GM18499 (cell line): ENCODE results near the gene LRP2BP.

Experiments
- ATAC-seq: cut with Tn5 transposase; IDR thresholded peaks from one replicate; pipeline ENCODE4 v1.9.1; 2021; ENCODE audit warnings: moderate number of reproducible peaks; ENCODE audit not compliant: insufficient read depth, unreplicated experiment

Gene LRP2BP

GRCh38 chr4:185395238-185395955 is at the start of gene LRP2BP:
LRP2BP (minus strand) TSS chr4:185395924; CDS start chr4:185378186, 17,738 bp downstream.
- no peak for ATAC-seq

- ATAC-seq = no peak
Measured at GRCh38 chr4:185445209-185445608, 49.5 kb upstream of the LRP2BP start.

GRCh38 chr4:185441479-185441878 is 45.8 kb upstream of the LRP2BP start:
- no peak for ATAC-seq

- ATAC-seq = peak; percentile 73
Measured at GRCh38 chr4:185437809-185438208, 42.1 kb upstream of the LRP2BP start.

GRCh38 chr4:185435466-185435865 is 39.7 kb upstream of the LRP2BP start:
- ATAC-seq = no peak

- ATAC-seq = no peak
Measured at GRCh38 chr4:185429660-185430059, 33.9 kb upstream of the LRP2BP start.

GRCh38 chr4:185426960-185427688 is 31.4 kb upstream of the LRP2BP start:
- no peak for ATAC-seq

- ATAC-seq = peak; percentile 90
Measured at GRCh38 chr4:185425647-185426352, 30.1 kb upstream of the LRP2BP start, which contains the start of gene UFSP2. UFSP2 (minus strand) TSS chr4:185425964; CDS start chr4:185425868, 96 bp downstream.

GRCh38 chr4:185424905-185425646 is 29.4 kb upstream of the LRP2BP start:
- ATAC-seq = peak; percentile 3

- ATAC-seq = no peak
Measured at GRCh38 chr4:185421366-185422124, 25.8 kb upstream of the LRP2BP start.

GRCh38 chr4:185416955-185417354 is 21.2 kb upstream of the LRP2BP start:
- no peak for ATAC-seq

- ATAC-seq = no peak
Measured at GRCh38 chr4:185412412-185412811, 16.7 kb upstream of the LRP2BP start.

- no peak for ATAC-seq
Measured at GRCh38 chr4:185411849-185412248, 16.1 kb upstream of the LRP2BP start.

- no peak for ATAC-seq
Measured at GRCh38 chr4:185408432-185408831, 12.7 kb upstream of the LRP2BP start.

GRCh38 chr4:185405296-185405999 is 9.7 kb upstream of the LRP2BP start:
- ATAC-seq = peak; percentile 51

- ATAC-seq = no peak
Measured at GRCh38 chr4:185404031-185404430, 8.3 kb upstream of the LRP2BP start.

GRCh38 chr4:185399466-185399865 is 3.7 kb upstream of the LRP2BP start:
- no peak for ATAC-seq

- no peak for ATAC-seq
Measured at GRCh38 chr4:185398618-185399017, 2.9 kb upstream of the LRP2BP start.
